IMR-90 (cell line): ENCODE data around the gene TM4SF1. TPM values are rescaled to one million over a fixed set of nuclear protein-coding genes. Genes with fewer than 3 reads are reported as not detected.
"Not testable (repeated sequence)": the region's sequence is repeated elsewhere in the genome, so short reads cannot be mapped to it uniquely, and the experiment has no call there.

ENCODE experiments used
- ATAC-seq: fragments of 200-7000 bp; cut with Tn5 transposase; 2 replicates; pipeline ENCODE4 v1.9.1; 2020; ENCODE audit warnings: low read depth, mild to moderate bottlenecking, moderate library complexity
- BruUV-seq: library from RNA; stranded (reverse); fragments of 400-500 nt; replicated peaks from 2 replicates; lab custom pipeline; 2021; lab: Mats Ljungman, UMichigan
- CTCF ChIA-PET: fragments of 300-600 bp; formaldehyde crosslinking; extraction: SDS; loops from one replicate; lab custom pipeline; 2021; ENCODE audit warnings: antibody characterized with exemption; lab: Yijun Ruan, JAX
- POLR2A ChIA-PET: fragments of 300-600 bp; sonication (Branson Sonifier 250); formaldehyde crosslinking; loops from one replicate; lab custom pipeline; 2022; ENCODE audit warnings: antibody characterized with exemption; ENCODE audit not compliant: unreplicated experiment; lab: Charles Lee
- DNase-seq: peaks from one replicate; pipeline ENCODE4 v3.0.0; 2013
- H2AFZ ChIP-seq: replicated peaks from 2 replicates; pipeline ENCODE3; 2013; ENCODE audit warnings: low read length, mild to moderate bottlenecking; ENCODE audit not compliant: poor library complexity
- H2AK5ac ChIP-seq: 2 replicates; pipeline ENCODE4 v1.6.1; 2013; ENCODE audit warnings: low read depth, low read length, inconsistent platforms
- H2AK9ac ChIP-seq: replicated peaks from 2 replicates; pipeline ENCODE3; 2013; ENCODE audit warnings: mild to moderate bottlenecking, low read depth, low read length, moderate library complexity; ENCODE audit not compliant: poor library complexity
- H2BK120ac ChIP-seq: 2 replicates; pipeline ENCODE4 v1.6.1; 2013; ENCODE audit warnings: low read depth, low read length, inconsistent platforms
- H2BK15ac ChIP-seq: 3 replicates; pipeline ENCODE4 v1.6.1; 2013; ENCODE audit warnings: low read depth, low read length, inconsistent platforms
- H2BK20ac ChIP-seq: 2 replicates; pipeline ENCODE4 v1.6.1; 2013; ENCODE audit warnings: low read depth, mild to moderate bottlenecking, inconsistent platforms, low read length, moderate library complexity
- H2BK5ac ChIP-seq: 2 replicates; pipeline ENCODE4 v1.6.1; 2013; ENCODE audit warnings: mild to moderate bottlenecking, low read depth, low read length, inconsistent platforms; ENCODE audit not compliant: poor library complexity, severe bottlenecking
- H3K14ac ChIP-seq: replicated peaks from 2 replicates; pipeline ENCODE4 v1.6.1; 2013; ENCODE audit warnings: low read depth, low read length, inconsistent platforms
- H3K18ac ChIP-seq: 2 replicates; pipeline ENCODE4 v1.6.1; 2013; ENCODE audit warnings: low read depth, low read length, control low read depth
- H3K23ac ChIP-seq: 2 replicates; pipeline ENCODE4 v1.6.1; 2013; ENCODE audit warnings: low read depth, low read length, inconsistent platforms
- H3K27ac ChIP-seq: 2 replicates; pipeline ENCODE4 v1.5.1; 2013; ENCODE audit warnings: mild to moderate bottlenecking, control low read depth, low read length; ENCODE audit not compliant: insufficient read depth
- H3K27me3 ChIP-seq: 2 replicates; pipeline ENCODE4 v1.6.1; 2013; ENCODE audit warnings: low read length; ENCODE audit not compliant: control insufficient read depth, insufficient read depth
- H3K36me3 ChIP-seq: 2 replicates; pipeline ENCODE4 v1.6.1; 2013; ENCODE audit warnings: low read length, mixed read lengths; ENCODE audit not compliant: control insufficient read depth, insufficient read depth
- H3K4ac ChIP-seq: 2 replicates; pipeline ENCODE4 v1.6.1; 2013; ENCODE audit warnings: low read depth, low read length, inconsistent platforms
- H3K4me1 ChIP-seq: 2 replicates; pipeline ENCODE4 v1.6.1; 2013; ENCODE audit warnings: low read length, mixed read lengths; ENCODE audit not compliant: control insufficient read depth, insufficient read depth
- H3K4me2 ChIP-seq: 2 replicates; pipeline ENCODE4 v1.6.1; 2013; ENCODE audit warnings: low read depth, mild to moderate bottlenecking, control low read depth, low read length, moderate library complexity
- H3K4me3 ChIP-seq: 2 replicates; pipeline ENCODE4 v1.5.1; 2013; ENCODE audit warnings: low read depth, mild to moderate bottlenecking, control low read depth, low read length, moderate library complexity; ENCODE audit not compliant: insufficient read depth
- H3K56ac ChIP-seq: 2 replicates; pipeline ENCODE4 v1.6.1; 2013; ENCODE audit warnings: low read length, inconsistent platforms; ENCODE audit not compliant: insufficient read depth; ENCODE audit errors: extremely low read depth
- H3K79me1 ChIP-seq, 2 experiments: 2 replicates each; pipeline ENCODE4 v1.6.1; 2013; ENCODE audit warnings: low read length in 2 of 2, inconsistent platforms in 1 of 2, low read depth in 1 of 2
- H3K9ac ChIP-seq: 2 replicates; pipeline ENCODE4 v1.6.1; 2013; ENCODE audit warnings: low read depth, low read length, control low read depth
- H3K9me1 ChIP-seq: 2 replicates; pipeline ENCODE4 v1.6.1; 2013; ENCODE audit warnings: low read length, inconsistent platforms; ENCODE audit not compliant: insufficient read depth
- H3K9me3 ChIP-seq: 2 replicates; pipeline ENCODE4 v1.6.1; 2013; ENCODE audit warnings: low read length; ENCODE audit not compliant: control insufficient read depth, insufficient read depth
- H4K20me1 ChIP-seq: 2 replicates; pipeline ENCODE4 v1.6.1; 2013; ENCODE audit warnings: low read length, inconsistent platforms; ENCODE audit not compliant: insufficient read depth
- H4K5ac ChIP-seq: 2 replicates; pipeline ENCODE4 v1.6.1; 2013; ENCODE audit warnings: mild to moderate bottlenecking, low read depth, low read length, control low read depth
- H4K8ac ChIP-seq, 2 experiments: 2 replicates each; pipeline ENCODE4 v1.6.1; 2013; ENCODE audit warnings: low read depth in 2 of 2, low read length in 2 of 2, control low read depth in 1 of 2, inconsistent platforms in 1 of 2
- H4K91ac ChIP-seq: 2 replicates; pipeline ENCODE4 v1.6.1; 2013; ENCODE audit warnings: low read depth, low read length, inconsistent platforms; ENCODE audit not compliant: insufficient read depth
- WGBS, 2 experiments: methylation state at CpG; one replicate each; pipeline versions ENCODE4 v1.1.5 to v1.1.7; 2013; ENCODE audit warnings: missing lambda C conversion rate in 2 of 2; ENCODE audit not compliant: insufficient read length in 1 of 2; ENCODE audit errors: extremely low coverage in 2 of 2; 5-methylcytosine and 5-hydroxymethylcytosine counted together
- dilution Hi-C: fragments of 300-500 bp; cut with HindIII; formaldehyde crosslinking; loops from one replicate; pipeline ENCODE4 v1.14.3; 2018; ENCODE audit warnings: low sequenced_read_pairs; ENCODE audit not compliant: unreplicated experiment
- in situ Hi-C: fragments of 300-500 bp; cut with MboI; formaldehyde crosslinking; loops from 3 replicates; pipeline ENCODE4 v1.14.3; 2019; ENCODE audit warnings: low sequenced_read_pairs, inconsistent platforms, mixed read lengths
- intact Hi-C: fragments of 100-400 bp; cut with micrococcal nuclease; formaldehyde crosslinking; loops from 2 replicates; pipeline ENCODE4 v1.10.0; 2022
- polyA plus RNA-seq, 3 experiments: library from polyadenylated mRNA; depleted of rRNA; stranded (reverse); fragments of >200 nt; gene quantifications; 2 replicates each; pipeline ENCODE4 v1.2.3, GENCODE V29; 2012; ENCODE audit warnings: low replicate concordance in 1 of 3
- total RNA-seq: library from RNA; depleted of rRNA; stranded (reverse); fragments of >200 nt; gene quantifications from 2 replicates; pipeline ENCODE4 v1.2.3, GENCODE V29; 2012

The TM4SF1 gene
- total and polyA plus RNA-seq, 2 of the 4 experiments (the other 2 are of a cell fraction), result 232 to 302 TPM

GRCh38 chr3:149337486-149337885, 40.0 kb downstream of the TM4SF1 start:
- WGBS, 2 experiments, result no CpG with 5 or more reads among the region's 1 CpG
- H3K27ac ChIP-seq, H3K79me1 ChIP-seq, H3K9ac ChIP-seq, H3K4ac ChIP-seq, H4K5ac ChIP-seq, DNase-seq, H2AFZ ChIP-seq, H3K9me3 ChIP-seq, POLR2A ChIA-PET, H2AK9ac ChIP-seq, intact Hi-C loops, H4K20me1 ChIP-seq, H3K4me3 ChIP-seq, H2BK20ac ChIP-seq, H4K91ac ChIP-seq, H3K14ac ChIP-seq, BruUV-seq, H2BK120ac ChIP-seq, H3K36me3 ChIP-seq, H3K18ac ChIP-seq, H3K27me3 ChIP-seq, H3K23ac ChIP-seq, H3K4me2 ChIP-seq, H3K9me1 ChIP-seq, ATAC-seq, CTCF ChIA-PET, H2BK15ac ChIP-seq, H2BK5ac ChIP-seq, dilution Hi-C loops, H3K56ac ChIP-seq, H2AK5ac ChIP-seq, H4K8ac ChIP-seq: not testable (repeated sequence)
- in situ Hi-C loops, result loop anchor here (10.0 kb wide), 1 partner anchor 383 kb away; no protein-coding TSS in a partner anchor
- peaks cover 13% of the 10 kb centered on the region for H3K4me1 ChIP-seq
